CD4-positive, alpha-beta memory T cell (primary cell): ENCODE results near the gene PRAMEF26. TPM values are rescaled to one million over a fixed set of nuclear protein-coding genes. Genes with fewer than 3 reads are reported as not detected.
"Not testable (repeated sequence)": the region's sequence is repeated elsewhere in the genome, so short reads cannot be mapped to it uniquely, and the experiment has no call there.

ENCODE experiments used
- CTCF ChIA-PET: fragments of 350-600 bp; sonication (Branson Sonifier 250); formaldehyde crosslinking; loops from one replicate; lab custom pipeline; 2021; ENCODE audit warnings: inconsistent platforms; ENCODE audit not compliant: partially characterized antibody; lab: Charles Lee
- POLR2A ChIA-PET: fragments of 350-600 bp; sonication (Branson Sonifier 250); formaldehyde crosslinking; loops from one replicate; lab custom pipeline; 2021; ENCODE audit not compliant: partially characterized antibody; lab: Charles Lee
- DNase-seq, 5 donors: peaks; one replicate each; pipeline versions ENCODE4 v3.0.0 to v3.0.0-alpha.2; 2020 to 2022; ENCODE audit warnings: mixed read lengths in 1 of 5
- H3K27ac ChIP-seq: one replicate; pipeline ENCODE4 v1.7.0; 2013; ENCODE audit warnings: low read depth, low read length
- H3K27me3 ChIP-seq: 2 replicates; pipeline ENCODE4 v1.7.0; 2013; ENCODE audit warnings: mild to moderate bottlenecking, low read length, moderate library complexity; ENCODE audit not compliant: insufficient read depth
- H3K36me3 ChIP-seq: 2 replicates; pipeline ENCODE4 v1.7.0; 2013; ENCODE audit warnings: mild to moderate bottlenecking, low read length, moderate library complexity; ENCODE audit not compliant: insufficient read depth
- H3K4me1 ChIP-seq: 2 replicates; pipeline ENCODE4 v1.7.0; 2013; ENCODE audit warnings: mild to moderate bottlenecking, low read length, moderate library complexity; ENCODE audit not compliant: insufficient read depth
- H3K4me3 ChIP-seq, 2 donors: one replicate each; pipeline ENCODE4 v1.7.0; 2013; ENCODE audit warnings: low read length in 2 of 2, mild to moderate bottlenecking in 1 of 2
- H3K9me3 ChIP-seq, 2 donors: one replicate each; pipeline ENCODE4 v1.7.0; 2013; ENCODE audit warnings: low read length in 2 of 2, control low read depth in 1 of 2; ENCODE audit not compliant: control insufficient read depth in 1 of 2
- H3K27ac Mint-ChIP-seq, 7 donors: one replicate each; pipeline ENCODE4 v1.8.0; 2020 to 2021; ENCODE audit warnings: mixed read lengths in 7 of 7, mild to moderate bottlenecking in 6 of 7, inconsistent platforms in 3 of 7, moderate library complexity in 3 of 7
- H3K27me3 Mint-ChIP-seq, 2 donors: one replicate each; pipeline ENCODE4 v1.8.0; 2020 to 2021; ENCODE audit warnings: mixed read lengths in 2 of 2
- H3K36me3 Mint-ChIP-seq, 2 donors: one replicate each; pipeline ENCODE4 v1.8.0; 2020 to 2021; ENCODE audit warnings: mixed read lengths in 2 of 2, inconsistent platforms in 1 of 2, mild to moderate bottlenecking in 1 of 2
- H3K4me1 Mint-ChIP-seq, 4 donors: one replicate each; pipeline ENCODE4 v1.8.0; 2020 to 2021; ENCODE audit warnings: mixed read lengths in 4 of 4, mild to moderate bottlenecking in 1 of 4
- H3K4me3 Mint-ChIP-seq, 8 donors: one replicate each; pipeline ENCODE4 v1.8.0; 2020 to 2021; ENCODE audit warnings: mixed read lengths in 8 of 8, mild to moderate bottlenecking in 7 of 8, moderate library complexity in 6 of 8, inconsistent platforms in 3 of 8
- H3K9me3 Mint-ChIP-seq, 8 donors: one replicate each; pipeline ENCODE4 v1.8.0; 2020 to 2021; ENCODE audit warnings: mixed read lengths in 8 of 8, mild to moderate bottlenecking in 5 of 8, inconsistent platforms in 3 of 8, moderate library complexity in 1 of 8
- intact Hi-C: fragments of 100-400 bp; cut with micrococcal nuclease; formaldehyde crosslinking; loops from one replicate; pipeline ENCODE4 v1.15.1; 2023
- polyA plus RNA-seq, 2 donors: library from polyadenylated mRNA; unstranded; fragments of 300-500 nt; fragmentation: Illumina TruSeq; gene quantifications; one replicate each; pipeline ENCODE4 v1.2.3, GENCODE V29; 2021
- total RNA-seq, 2 experiments: library from RNA; stranded (reverse); gene quantifications; one replicate each; pipeline ENCODE4 v1.2.3, GENCODE V29; 2021

Gene PRAMEF26
- total RNA-seq (not detected), polyA plus RNA-seq (not detected)

DNA sequence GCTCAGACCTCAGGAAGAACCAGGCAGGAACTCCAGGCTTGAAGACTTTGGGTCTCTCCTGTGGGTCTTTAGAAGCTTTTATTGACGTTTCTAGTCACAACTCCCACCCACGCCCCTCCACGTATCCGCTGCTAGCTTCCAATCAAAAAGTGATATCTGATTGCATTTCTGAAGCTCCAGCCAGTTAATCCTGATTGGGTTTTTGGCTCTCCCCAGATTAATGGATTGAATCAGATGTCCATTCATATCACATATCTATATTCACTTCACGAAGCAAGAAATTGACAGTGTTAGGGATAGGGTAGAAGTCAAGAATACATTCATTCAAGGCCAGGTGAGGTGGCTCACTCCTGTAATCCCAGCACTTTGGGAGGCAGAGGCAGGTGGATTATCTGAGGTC is at the start of gene PRAMEF26:
Gene PRAMEF26, minus strand, starts transcription at position 101 of the 400 bp plus-strand sequence. CDS start 2,914 bp downstream, outside the sequence.
- H3K4me3 Mint-ChIP-seq, H3K4me1 ChIP-seq, H3K9me3 Mint-ChIP-seq, intact Hi-C loops, H3K4me1 Mint-ChIP-seq, CTCF ChIA-PET, H3K27me3 Mint-ChIP-seq, DNase-seq, H3K27me3 ChIP-seq, H3K36me3 Mint-ChIP-seq, H3K4me3 ChIP-seq, H3K36me3 ChIP-seq, POLR2A ChIA-PET, H3K27ac ChIP-seq, H3K27ac Mint-ChIP-seq, H3K9me3 ChIP-seq: not testable (repeated sequence)

DNA sequence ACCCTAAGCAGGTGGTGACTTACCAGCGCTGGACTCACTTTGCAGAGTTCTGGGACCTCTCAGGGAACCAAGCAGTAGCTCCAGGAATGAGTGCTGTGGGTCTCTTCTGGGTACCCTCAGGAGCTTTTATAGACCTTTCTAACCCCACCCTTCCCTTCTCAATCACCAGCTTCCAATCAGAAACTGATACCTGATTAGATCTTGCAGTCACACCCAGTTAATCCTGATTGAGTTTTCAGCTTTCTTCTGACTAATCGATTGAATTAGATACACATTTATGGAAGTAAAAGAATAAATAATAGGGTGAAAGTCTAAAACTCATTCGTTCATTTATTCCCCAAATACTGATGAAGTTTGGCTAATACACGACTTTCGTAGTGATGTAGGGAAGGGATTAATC is 45.5 kb upstream of the PRAMEF26 start, which contains the start of gene PRAMEF13:
Gene PRAMEF13, minus strand, starts transcription at position 101 of the 400 bp plus-strand sequence. CDS start 1,820 bp downstream, outside the sequence.
- H3K9me3 ChIP-seq, H3K4me3 ChIP-seq, H3K36me3 Mint-ChIP-seq, H3K36me3 ChIP-seq, intact Hi-C loops, H3K27ac ChIP-seq, H3K9me3 Mint-ChIP-seq, DNase-seq, H3K27ac Mint-ChIP-seq, H3K4me1 ChIP-seq, H3K27me3 Mint-ChIP-seq, H3K27me3 ChIP-seq, H3K4me3 Mint-ChIP-seq, H3K4me1 Mint-ChIP-seq, CTCF ChIA-PET, POLR2A ChIA-PET: not testable (repeated sequence)

DNA sequence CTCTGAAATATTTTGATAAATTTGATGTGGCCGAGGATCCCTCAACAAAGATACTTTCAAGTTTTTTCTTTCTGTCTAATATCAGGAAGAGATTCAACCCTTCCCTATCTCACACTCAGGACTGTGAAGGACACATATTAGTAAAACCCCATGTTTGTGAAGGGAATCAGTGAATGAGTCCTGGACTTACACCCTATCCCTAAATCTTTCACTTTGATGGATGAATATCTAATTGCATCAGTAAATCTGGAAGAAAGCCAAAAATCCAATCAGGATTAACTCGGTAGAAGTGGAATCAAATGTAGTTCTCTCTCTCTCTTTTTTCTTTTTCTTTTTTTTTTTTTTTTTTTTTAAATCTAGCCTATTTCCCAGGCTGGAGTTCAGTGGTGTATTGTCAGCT is 15.7 kb upstream of the PRAMEF26 start, which contains the start of gene PRAMEF9:
Gene PRAMEF9, plus strand, starts transcription at position 301 of the 400 bp plus-strand sequence. CDS start 3,433 bp downstream, outside the sequence.
- POLR2A ChIA-PET, H3K36me3 Mint-ChIP-seq: not testable (repeated sequence)

DNA sequence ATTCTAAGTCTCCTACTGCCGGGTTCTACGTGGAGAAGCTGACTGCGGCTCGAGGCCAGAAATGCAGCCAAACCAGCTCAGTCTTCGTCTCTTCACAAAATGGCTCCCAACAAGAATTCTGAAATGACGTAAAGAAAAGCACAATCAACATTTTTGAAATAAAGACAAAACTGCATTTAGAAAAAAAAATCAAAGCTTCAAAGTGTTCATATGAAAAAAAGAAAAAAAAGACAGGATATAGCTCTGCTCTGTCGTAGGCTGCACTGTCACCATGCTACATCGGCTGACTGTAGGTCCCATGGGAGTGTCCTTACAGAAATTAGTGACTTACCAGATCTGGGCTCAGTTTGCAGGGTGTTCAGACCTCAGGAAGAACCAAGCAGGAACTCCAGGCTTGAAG is 9.7 kb upstream of the PRAMEF26 start, which contains the start of gene HNRNPCL4:
Gene HNRNPCL4, minus strand, starts transcription at position 101 of the 400 bp plus-strand sequence. CDS start 164 bp downstream, outside the sequence.
- DNase-seq, H3K4me3 Mint-ChIP-seq, H3K27me3 Mint-ChIP-seq, H3K4me3 ChIP-seq, H3K4me1 Mint-ChIP-seq, H3K4me1 ChIP-seq, H3K27me3 ChIP-seq, H3K9me3 ChIP-seq, POLR2A ChIA-PET, H3K36me3 ChIP-seq, H3K9me3 Mint-ChIP-seq, H3K36me3 Mint-ChIP-seq, CTCF ChIA-PET, H3K27ac ChIP-seq, H3K27ac Mint-ChIP-seq, intact Hi-C loops: not testable (repeated sequence)

More for the DNA sequence above, 15.7 kb upstream of the PRAMEF26 start, which contains the start of gene PRAMEF9:
- H3K36me3 ChIP-seq, H3K9me3 Mint-ChIP-seq, H3K9me3 ChIP-seq, H3K27ac ChIP-seq, DNase-seq, H3K4me3 ChIP-seq, H3K27me3 Mint-ChIP-seq, H3K27me3 ChIP-seq, H3K27ac Mint-ChIP-seq, H3K4me1 Mint-ChIP-seq, CTCF ChIA-PET, H3K4me1 ChIP-seq, intact Hi-C loops, H3K4me3 Mint-ChIP-seq: not testable (repeated sequence)

DNA sequence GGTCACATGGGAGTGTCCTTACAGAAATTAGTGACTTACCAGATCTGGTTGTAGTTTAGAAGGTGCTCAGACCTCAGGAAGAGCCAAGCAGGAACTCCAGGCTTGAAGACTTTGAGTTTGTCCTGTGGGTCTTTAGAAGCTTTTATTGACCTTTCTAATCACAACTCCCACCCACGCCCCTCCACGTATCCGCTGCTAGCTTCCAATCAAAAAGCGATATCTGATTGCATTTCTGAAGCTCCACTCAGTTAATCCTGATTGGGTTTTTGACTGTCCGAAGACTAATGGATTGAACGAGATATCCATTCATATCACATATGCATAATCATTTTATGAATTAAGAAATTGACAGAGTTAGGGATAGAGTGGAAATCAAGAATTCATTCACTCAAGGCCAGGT is 39.1 kb downstream of the PRAMEF26 start, which contains the start of gene HNRNPCL2:
Gene HNRNPCL2, minus strand, starts transcription at position 101 of the 400 bp plus-strand sequence. CDS start 454 bp downstream, outside the sequence.
- H3K27me3 Mint-ChIP-seq, DNase-seq, H3K27ac Mint-ChIP-seq, CTCF ChIA-PET, H3K4me3 ChIP-seq, H3K36me3 Mint-ChIP-seq, POLR2A ChIA-PET, H3K4me1 ChIP-seq, H3K9me3 ChIP-seq, H3K36me3 ChIP-seq, H3K4me1 Mint-ChIP-seq, H3K27ac ChIP-seq, H3K9me3 Mint-ChIP-seq, H3K4me3 Mint-ChIP-seq, intact Hi-C loops, H3K27me3 ChIP-seq: not testable (repeated sequence)

Other genes with a start within 250 kb of the PRAMEF26 start
- gene PRAMEF7, start 239.4 kb downstream of the PRAMEF26 start, total RNA-seq: not detected
- not detected for gene PRAMEF7, start 239.4 kb downstream of the PRAMEF26 start, polyA plus RNA-seq
- gene PRAMEF6, start 208.4 kb downstream of the PRAMEF26 start, total RNA-seq: not detected
- not detected for gene PRAMEF6, start 208.4 kb downstream of the PRAMEF26 start, polyA plus RNA-seq
- gene PRAMEF27, start 99.4 kb downstream of the PRAMEF26 start, total RNA-seq: not detected
- gene PRAMEF27, start 99.4 kb downstream of the PRAMEF26 start, polyA plus RNA-seq: not detected
- gene HNRNPCL3, start 95.2 kb downstream of the PRAMEF26 start, total RNA-seq: not detected
- not detected for gene HNRNPCL3, start 95.2 kb downstream of the PRAMEF26 start, polyA plus RNA-seq
- not detected for gene PRAMEF25, start 85.2 kb downstream of the PRAMEF26 start, total RNA-seq
- gene PRAMEF25, start 85.2 kb downstream of the PRAMEF26 start, polyA plus RNA-seq: not detected
- not detected for gene HNRNPCL2, start 39.2 kb downstream of the PRAMEF26 start, total RNA-seq
- not detected for gene HNRNPCL2, start 39.2 kb downstream of the PRAMEF26 start, polyA plus RNA-seq
- not detected for gene HNRNPCL4, start 9.6 kb upstream of the PRAMEF26 start, total RNA-seq
- gene HNRNPCL4, start 9.6 kb upstream of the PRAMEF26 start, polyA plus RNA-seq: not detected
- not detected for gene PRAMEF9, start 15.8 kb upstream of the PRAMEF26 start, total RNA-seq
- gene PRAMEF9, start 15.8 kb upstream of the PRAMEF26 start, polyA plus RNA-seq: not detected
- not detected for gene PRAMEF13, start 45.4 kb upstream of the PRAMEF26 start, total RNA-seq
- not detected for gene PRAMEF13, start 45.4 kb upstream of the PRAMEF26 start, polyA plus RNA-seq
- not detected for gene PRAMEF18, start 70.1 kb upstream of the PRAMEF26 start, total RNA-seq
- not detected for gene PRAMEF18, start 70.1 kb upstream of the PRAMEF26 start, polyA plus RNA-seq
- gene PRAMEF5, start 98.2 kb upstream of the PRAMEF26 start, total RNA-seq: not detected
- not detected for gene PRAMEF5, start 98.2 kb upstream of the PRAMEF26 start, polyA plus RNA-seq
- not detected for gene PRAMEF8, start 129.1 kb upstream of the PRAMEF26 start, total RNA-seq
- not detected for gene PRAMEF8, start 129.1 kb upstream of the PRAMEF26 start, polyA plus RNA-seq
- not detected for gene PRAMEF33, start 147.5 kb upstream of the PRAMEF26 start, total RNA-seq
- gene PRAMEF33, start 147.5 kb upstream of the PRAMEF26 start, polyA plus RNA-seq: not detected
- gene PRAMEF15, start 159.6 kb upstream of the PRAMEF26 start, total RNA-seq: not detected
- gene PRAMEF15, start 159.6 kb upstream of the PRAMEF26 start, polyA plus RNA-seq: not detected
- not detected for gene PRAMEF14, start 191.1 kb upstream of the PRAMEF26 start, total RNA-seq
- not detected for gene PRAMEF14, start 191.1 kb upstream of the PRAMEF26 start, polyA plus RNA-seq
- gene PRAMEF19, start 215.9 kb upstream of the PRAMEF26 start, total RNA-seq: not detected
- gene PRAMEF19, start 215.9 kb upstream of the PRAMEF26 start, polyA plus RNA-seq: not detected
- gene PRAMEF17, start 233.6 kb upstream of the PRAMEF26 start, total RNA-seq: not detected
- not detected for gene PRAMEF17, start 233.6 kb upstream of the PRAMEF26 start, polyA plus RNA-seq